ENCODE results near the gene TPSB2. TPM values are rescaled to one million over a fixed set of nuclear protein-coding genes. Genes with fewer than 3 reads are reported as not detected.

The TPSB2 gene
- total RNA-seq, 1 donor from 2014 or later, result not detected

DNA sequence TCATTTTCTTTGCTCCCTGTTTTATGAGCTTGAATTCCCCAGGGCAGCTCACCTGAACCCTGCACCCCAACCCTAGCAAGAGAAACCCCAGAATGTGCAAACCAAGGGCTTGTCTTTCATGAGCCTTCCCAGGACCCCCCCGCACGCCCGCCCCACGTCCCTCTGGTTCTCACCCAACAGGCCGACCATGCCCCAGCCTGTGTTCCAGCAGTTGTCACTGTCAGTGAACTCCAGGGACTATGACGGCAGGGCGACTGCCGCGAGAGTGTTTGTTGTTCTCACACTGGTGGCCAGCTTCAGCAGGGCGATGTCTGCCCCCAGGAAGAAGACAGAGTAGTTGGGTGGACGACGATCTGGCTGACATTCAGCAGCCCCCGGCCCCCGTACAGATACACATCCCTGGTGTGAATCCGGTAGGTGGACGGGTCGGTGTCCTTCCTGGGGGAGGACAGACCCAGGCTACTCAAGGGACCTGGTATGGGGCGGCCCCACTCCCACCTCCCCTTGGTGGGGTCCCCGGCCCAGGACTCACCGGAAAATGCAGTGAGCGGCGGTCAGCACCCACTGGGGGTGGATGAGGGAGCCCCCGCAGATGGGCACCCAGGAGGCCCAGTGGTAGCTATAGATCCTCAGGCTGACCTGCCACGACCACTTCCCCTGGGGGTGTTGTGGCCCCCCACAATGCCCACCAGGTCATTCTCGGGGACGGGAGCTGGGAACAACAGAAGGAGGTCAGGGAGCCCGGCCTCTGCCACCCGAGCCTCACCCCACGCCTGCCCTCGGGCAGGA, 46.0 kb upstream of the TPSB2 start:
- H3K4me2 ChIP-seq (ENCODE audit: low read length), result no peak overlapping the region

DNA sequence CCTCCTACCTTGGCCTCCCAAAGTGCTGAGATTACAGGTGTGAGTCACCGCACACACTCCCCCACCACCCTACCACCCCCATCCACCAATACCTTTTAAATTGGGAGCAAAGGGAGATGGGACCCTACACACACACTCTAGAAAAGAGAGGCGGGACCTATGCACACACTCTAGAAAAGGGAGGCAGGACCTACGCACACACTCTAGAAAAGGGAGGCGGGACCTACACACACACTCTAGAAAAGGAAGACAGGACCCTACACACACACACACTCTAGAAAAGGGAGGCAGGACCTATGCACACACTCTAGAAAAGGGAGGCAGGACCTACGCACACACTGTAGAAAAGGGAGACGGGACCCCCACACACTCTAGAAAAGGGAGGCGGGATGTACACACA, 44.8 kb upstream of the TPSB2 start:
- H3K27me3 Mint-ChIP-seq (ENCODE audit: low read depth, unreplicated experiment), result peaks cover 32% of the 10 kb centered on the region
- Histone ChIP-seq H3K4me1 (ENCODE audit: insufficient read depth, low read length) (no peaks in the 10 kb centered on the region), H3K79me2 (ENCODE audit: insufficient read depth, low read length) (no peaks in the 10 kb centered on the region), H3K27ac (ENCODE audit: low read depth, low read length) (no peak overlapping the region), H3K36me3 (ENCODE audit: insufficient read depth, low read length) (no peaks in the 10 kb centered on the region), H3K27me3 (ENCODE audit: insufficient read depth, low read length) (peaks cover 12% of the 10 kb centered on the region), H3K9ac (ENCODE audit: low read length) (no peak overlapping the region), H3K9me3 (ENCODE audit: insufficient read depth, low read depth, low read length) (no peaks in the 10 kb centered on the region), H4K20me1 (ENCODE audit: insufficient read depth, low read length) (no peaks in the 10 kb centered on the region), H2AFZ (ENCODE audit: low read depth, low read length) (no peak overlapping the region), H3K4me3 (ENCODE audit: insufficient read depth, low read depth, low read length) (no peak overlapping the region), H3K4me2 (ENCODE audit: low read length) (no peak overlapping the region)
- TF ChIP-seq, protein P1, sequence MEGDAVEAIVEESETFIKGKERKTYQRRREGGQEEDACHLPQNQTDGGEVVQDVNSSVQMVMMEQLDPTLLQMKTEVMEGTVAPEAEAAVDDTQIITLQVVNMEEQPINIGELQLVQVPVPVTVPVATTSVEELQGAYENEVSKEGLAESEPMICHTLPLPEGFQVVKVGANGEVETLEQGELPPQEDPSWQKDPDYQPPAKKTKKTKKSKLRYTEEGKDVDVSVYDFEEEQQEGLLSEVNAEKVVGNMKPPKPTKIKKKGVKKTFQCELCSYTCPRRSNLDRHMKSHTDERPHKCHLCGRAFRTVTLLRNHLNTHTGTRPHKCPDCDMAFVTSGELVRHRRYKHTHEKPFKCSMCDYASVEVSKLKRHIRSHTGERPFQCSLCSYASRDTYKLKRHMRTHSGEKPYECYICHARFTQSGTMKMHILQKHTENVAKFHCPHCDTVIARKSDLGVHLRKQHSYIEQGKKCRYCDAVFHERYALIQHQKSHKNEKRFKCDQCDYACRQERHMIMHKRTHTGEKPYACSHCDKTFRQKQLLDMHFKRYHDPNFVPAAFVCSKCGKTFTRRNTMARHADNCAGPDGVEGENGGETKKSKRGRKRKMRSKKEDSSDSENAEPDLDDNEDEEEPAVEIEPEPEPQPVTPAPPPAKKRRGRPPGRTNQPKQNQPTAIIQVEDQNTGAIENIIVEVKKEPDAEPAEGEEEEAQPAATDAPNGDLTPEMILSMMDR (IDR thresholded peaks at IDR 0.05; ENCODE audit: insufficient read depth, low read depth, low read length), result no peak
- no peak for TF ChIP-seq EZH2 (IDR thresholded peaks at IDR 0.05; ENCODE audit: insufficient read depth, low read length)
- no peak overlapping the region for H3K4me3 Mint-ChIP-seq (ENCODE audit: unreplicated experiment)
- H3K4me1 Mint-ChIP-seq (ENCODE audit: low read depth, unreplicated experiment), result no peaks in the 10 kb centered on the region
- no peak for DNase-seq (ENCODE audit: low read depth)
- H3K27ac Mint-ChIP-seq (ENCODE audit: unreplicated experiment), result no peak overlapping the region
- FAIRE-seq, result no peak
- peaks cover 3% of the 10 kb centered on the region for H3K9me3 Mint-ChIP-seq (ENCODE audit: unreplicated experiment)
- peaks cover 3% of the 10 kb centered on the region for H3K36me3 Mint-ChIP-seq (ENCODE audit: low read depth, unreplicated experiment)

More for the DNA sequence above, 46.0 kb upstream of the TPSB2 start:
- H3K79me2 ChIP-seq (ENCODE audit: insufficient read depth, low read length), result no peaks in the 10 kb centered on the region
- H3K27ac ChIP-seq (ENCODE audit: low read depth, low read length), result no peak overlapping the region
- peaks cover 3% of the 10 kb centered on the region for H3K36me3 Mint-ChIP-seq (ENCODE audit: low read depth, unreplicated experiment)
- no peak overlapping the region for H3K27ac Mint-ChIP-seq (ENCODE audit: unreplicated experiment)
- H3K4me1 Mint-ChIP-seq (ENCODE audit: low read depth, unreplicated experiment), result no peaks in the 10 kb centered on the region
- H4K20me1 ChIP-seq (ENCODE audit: insufficient read depth, low read length), result no peaks in the 10 kb centered on the region
- no peak overlapping the region for H3K9ac ChIP-seq (ENCODE audit: low read length)
- no peak for DNase-seq (ENCODE audit: low read depth)
- no peak for FAIRE-seq
- peaks cover 9% of the 10 kb centered on the region for H3K27me3 ChIP-seq (ENCODE audit: insufficient read depth, low read length)
- no peak overlapping the region for H3K4me3 ChIP-seq (ENCODE audit: insufficient read depth, low read depth, low read length)
- H3K4me1 ChIP-seq (ENCODE audit: insufficient read depth, low read length), result no peaks in the 10 kb centered on the region
- peaks cover 31% of the 10 kb centered on the region for H3K27me3 Mint-ChIP-seq (ENCODE audit: low read depth, unreplicated experiment)
- no peak overlapping the region for H2AFZ ChIP-seq (ENCODE audit: low read depth, low read length)
- H3K9me3 ChIP-seq (ENCODE audit: insufficient read depth, low read depth, low read length), result no peaks in the 10 kb centered on the region
- H3K36me3 ChIP-seq (ENCODE audit: insufficient read depth, low read length), result no peaks in the 10 kb centered on the region
- TF ChIP-seq EZH2 (IDR thresholded peaks at IDR 0.05; ENCODE audit: insufficient read depth, low read length), result no peak
- TF ChIP-seq, protein P1 (IDR thresholded peaks at IDR 0.05; ENCODE audit: insufficient read depth, low read depth, low read length), result no peak
- peaks cover 3% of the 10 kb centered on the region for H3K9me3 Mint-ChIP-seq (ENCODE audit: unreplicated experiment)
- H3K4me3 Mint-ChIP-seq (ENCODE audit: unreplicated experiment), result no peak overlapping the region

DNA sequence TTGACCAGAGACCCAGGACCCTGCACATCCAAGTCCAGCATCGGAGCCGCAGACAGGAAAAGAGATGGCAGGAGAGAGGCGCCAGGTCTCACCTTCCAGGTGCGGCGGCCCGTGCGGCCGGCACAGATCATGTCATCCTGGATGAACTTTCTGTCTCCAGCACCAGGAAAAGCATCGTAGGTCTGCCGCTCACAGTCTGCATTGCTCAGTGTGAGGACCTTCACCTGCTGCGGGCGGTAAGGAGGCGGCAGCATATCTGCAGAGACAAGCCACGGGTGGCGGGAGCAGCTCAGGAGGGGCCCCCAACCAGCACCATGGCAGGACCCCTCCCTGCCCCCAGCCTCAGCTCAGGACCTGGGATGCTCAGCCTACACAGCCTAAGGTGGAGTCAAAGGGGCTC, 43.8 kb upstream of the TPSB2 start:
- Histone ChIP-seq H3K4me3 (ENCODE audit: insufficient read depth, low read depth, low read length) (no peak overlapping the region), H3K79me2 (ENCODE audit: insufficient read depth, low read length) (no peaks in the 10 kb centered on the region), H3K9ac (ENCODE audit: low read length) (no peak overlapping the region), H3K36me3 (ENCODE audit: insufficient read depth, low read length) (no peaks in the 10 kb centered on the region), H3K27ac (ENCODE audit: low read depth, low read length) (no peak overlapping the region), H2AFZ (ENCODE audit: low read depth, low read length) (no peak overlapping the region), H3K4me1 (ENCODE audit: insufficient read depth, low read length) (no peaks in the 10 kb centered on the region), H3K9me3 (ENCODE audit: insufficient read depth, low read depth, low read length) (no peaks in the 10 kb centered on the region), H3K4me2 (ENCODE audit: low read length) (no peak overlapping the region), H3K27me3 (ENCODE audit: insufficient read depth, low read length) (peaks cover 7% of the 10 kb centered on the region), H4K20me1 (ENCODE audit: insufficient read depth, low read length) (no peaks in the 10 kb centered on the region)
- no peak for DNase-seq (ENCODE audit: low read depth)
- Mint-ChIP-seq H3K4me3 (ENCODE audit: unreplicated experiment) (no peak overlapping the region), H3K4me1 (ENCODE audit: low read depth, unreplicated experiment) (no peaks in the 10 kb centered on the region), H3K9me3 (ENCODE audit: unreplicated experiment) (peaks cover 3% of the 10 kb centered on the region), H3K27me3 (ENCODE audit: low read depth, unreplicated experiment) (peaks cover 34% of the 10 kb centered on the region), H3K27ac (ENCODE audit: unreplicated experiment) (no peak overlapping the region), H3K36me3 (ENCODE audit: low read depth, unreplicated experiment) (peaks cover 3% of the 10 kb centered on the region)
- no peak for FAIRE-seq
- TF ChIP-seq EZH2 (IDR thresholded peaks at IDR 0.05; ENCODE audit: insufficient read depth, low read length), result no peak
- TF ChIP-seq, protein P1 (IDR thresholded peaks at IDR 0.05; ENCODE audit: insufficient read depth, low read depth, low read length), result no peak

All from astrocyte (in vitro differentiated cells and primary cell).